ENCODE measurements around the gene NFXL1. TPM values are rescaled to one million over a fixed set of nuclear protein-coding genes. Genes with fewer than 3 reads are reported as not detected.

The NFXL1 gene
- total and polyA plus RNA-seq, 2 donors (not counting 1 experiment from before 2014, with no cell fraction given): 5.8 to 16.5 TPM

DNA sequence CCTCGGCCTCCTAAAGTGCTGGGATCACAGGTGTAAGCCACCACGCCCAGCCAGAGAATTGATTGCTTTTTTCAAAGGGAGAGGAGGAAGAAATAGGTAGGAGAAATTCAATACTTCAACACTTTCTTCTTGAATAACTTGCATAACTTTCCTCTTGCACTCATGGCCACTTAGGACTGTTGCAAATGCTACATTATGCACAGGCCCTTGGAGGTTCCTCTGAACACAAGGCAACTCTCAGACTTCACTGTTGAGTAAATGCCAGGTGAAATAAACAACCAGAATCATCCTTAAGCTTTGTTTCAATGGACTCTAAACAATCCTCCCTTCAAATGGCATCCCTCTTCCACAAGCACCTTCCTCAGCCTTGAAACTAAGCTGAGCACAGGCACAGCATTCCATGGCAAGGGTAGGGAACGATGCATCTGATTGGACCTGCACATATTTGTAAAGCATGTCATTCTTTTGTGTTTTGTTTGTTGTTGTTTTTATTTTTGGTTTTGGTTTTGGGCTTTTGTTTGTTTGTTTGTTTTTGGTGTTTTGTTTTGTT lies 104.7 kb downstream of the NFXL1 start:
- CTCF ChIA-PET: no interaction called here
- Mint-ChIP-seq H3K27ac (no peak overlapping the region), H3K27me3 (peaks cover 11% of the 10 kb centered on the region)

DNA sequence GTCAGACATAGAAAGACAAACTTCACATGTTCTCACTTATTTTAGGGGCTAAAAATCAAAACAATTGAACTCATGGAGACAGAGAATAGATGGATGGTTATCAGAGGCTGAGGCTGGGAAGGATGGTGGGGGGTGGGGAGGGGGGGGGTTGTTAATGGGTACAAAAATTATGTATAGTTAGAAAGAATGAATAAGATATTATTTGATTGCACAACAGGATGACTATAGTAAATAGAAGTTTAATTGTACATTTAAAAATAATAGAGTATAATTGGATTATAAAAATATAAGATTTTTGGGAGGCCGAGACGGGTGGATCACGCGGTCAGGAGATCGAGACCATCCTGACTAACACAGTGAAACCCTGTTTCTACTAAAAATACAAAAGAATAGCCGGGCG lies 109.8 kb downstream of the NFXL1 start:
- Mint-ChIP-seq H3K4me3 (no peak overlapping the region), H3K27ac (no peak overlapping the region), H3K9me3 (ENCODE audit: insufficient read depth) (no peaks in the 10 kb centered on the region), H3K4me1 (no peaks in the 10 kb centered on the region), H3K27me3 (peaks cover 14% of the 10 kb centered on the region)
- H3K9ac ChIP-seq (ENCODE audit: low read length): no peak overlapping the region
- no peak for DNase-seq
- H3K9me3 ChIP-seq (ENCODE audit: control extremely low read depth in 1 of 3, control insufficient read depth in 2 of 3, insufficient read depth in 1 of 3, low read length in 2 of 3): no peaks in the 10 kb centered on the region
- H2AFZ ChIP-seq (ENCODE audit: insufficient read depth, low read depth, low read length, poor library complexity, severe bottlenecking): no peak overlapping the region
- intact Hi-C loops (cut with micrococcal nuclease): no loop called here
- no peaks in the 10 kb centered on the region for H3K4me1 ChIP-seq (ENCODE audit: control insufficient read depth in 2 of 2, insufficient read depth in 2 of 2, low read length in 2 of 2)
- CTCF ChIA-PET: no interaction called here
- H3K27ac ChIP-seq (ENCODE audit: low read length in 2 of 2): no peak overlapping the region
- no peaks in the 10 kb centered on the region for H3K36me3 ChIP-seq (replicated peaks in 1 of 2; ENCODE audit: control extremely low read depth in 1 of 2, control insufficient read depth in 1 of 2, extremely low read depth in 1 of 2, insufficient read depth in 2 of 2, low read length in 1 of 2)
- TF ChIP-seq EZH2 (IDR thresholded peaks at IDR 0.05; ENCODE audit: borderline replicate concordance, insufficient read depth, low read depth, low read length, poor library complexity, severe bottlenecking): no peak
- TF ChIP-seq, protein P1, sequence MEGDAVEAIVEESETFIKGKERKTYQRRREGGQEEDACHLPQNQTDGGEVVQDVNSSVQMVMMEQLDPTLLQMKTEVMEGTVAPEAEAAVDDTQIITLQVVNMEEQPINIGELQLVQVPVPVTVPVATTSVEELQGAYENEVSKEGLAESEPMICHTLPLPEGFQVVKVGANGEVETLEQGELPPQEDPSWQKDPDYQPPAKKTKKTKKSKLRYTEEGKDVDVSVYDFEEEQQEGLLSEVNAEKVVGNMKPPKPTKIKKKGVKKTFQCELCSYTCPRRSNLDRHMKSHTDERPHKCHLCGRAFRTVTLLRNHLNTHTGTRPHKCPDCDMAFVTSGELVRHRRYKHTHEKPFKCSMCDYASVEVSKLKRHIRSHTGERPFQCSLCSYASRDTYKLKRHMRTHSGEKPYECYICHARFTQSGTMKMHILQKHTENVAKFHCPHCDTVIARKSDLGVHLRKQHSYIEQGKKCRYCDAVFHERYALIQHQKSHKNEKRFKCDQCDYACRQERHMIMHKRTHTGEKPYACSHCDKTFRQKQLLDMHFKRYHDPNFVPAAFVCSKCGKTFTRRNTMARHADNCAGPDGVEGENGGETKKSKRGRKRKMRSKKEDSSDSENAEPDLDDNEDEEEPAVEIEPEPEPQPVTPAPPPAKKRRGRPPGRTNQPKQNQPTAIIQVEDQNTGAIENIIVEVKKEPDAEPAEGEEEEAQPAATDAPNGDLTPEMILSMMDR (IDR thresholded peaks at IDR 0.05): no peak
- no peaks in the 10 kb centered on the region for H3K79me2 ChIP-seq (ENCODE audit: control insufficient read depth, insufficient read depth, low read length)
- WGBS (ENCODE audit: insufficient coverage): no CpG with 5 or more reads among the region's 7 CpGs
- H4K20me1 ChIP-seq (ENCODE audit: control insufficient read depth, insufficient read depth, low read length, poor library complexity, severe bottlenecking): no peaks in the 10 kb centered on the region
- POLR2A ChIA-PET: no interaction called here
- no peak overlapping the region for H3K4me2 ChIP-seq (replicated peaks; ENCODE audit: low read depth, low read length, poor library complexity, severe bottlenecking)
- H3K4me3 ChIP-seq (ENCODE audit: control extremely low read depth in 1 of 5, extremely low read depth in 1 of 5, insufficient read depth in 1 of 5, low read depth in 2 of 5, low read length in 4 of 5): no peak overlapping the region
- ATAC-seq (ENCODE audit: low read depth): no peak
- no peaks in the 10 kb centered on the region for H3K27me3 ChIP-seq (replicated peaks in 1 of 4; ENCODE audit: control extremely low read depth in 1 of 4, control insufficient read depth in 3 of 4, insufficient read depth in 4 of 4, low read length in 3 of 4)

More for the DNA sequence above, 104.7 kb downstream of the NFXL1 start:
- H3K9me3 Mint-ChIP-seq (ENCODE audit: insufficient read depth): no peaks in the 10 kb centered on the region
- H3K4me1 Mint-ChIP-seq: no peaks in the 10 kb centered on the region
- H4K20me1 ChIP-seq (ENCODE audit: control insufficient read depth, insufficient read depth, low read length, poor library complexity, severe bottlenecking): no peaks in the 10 kb centered on the region
- ATAC-seq (ENCODE audit: low read depth) (no peak), DNase-seq (no peak)
- WGBS (ENCODE audit: insufficient coverage): 90% methylated on average over 1 of the region's 3 CpGs
- H3K9me3 ChIP-seq (ENCODE audit: control extremely low read depth in 1 of 3, control insufficient read depth in 2 of 3, insufficient read depth in 1 of 3, low read length in 2 of 3): no peaks in the 10 kb centered on the region
- no peak overlapping the region for H3K4me3 Mint-ChIP-seq
- H3K4me3 ChIP-seq (ENCODE audit: control extremely low read depth in 1 of 5, extremely low read depth in 1 of 5, insufficient read depth in 1 of 5, low read depth in 2 of 5, low read length in 4 of 5): no peak overlapping the region
- no peak overlapping the region for H2AFZ ChIP-seq (ENCODE audit: insufficient read depth, low read depth, low read length, poor library complexity, severe bottlenecking)
- no peaks in the 10 kb centered on the region for H3K36me3 ChIP-seq (replicated peaks in 1 of 2; ENCODE audit: control extremely low read depth in 1 of 2, control insufficient read depth in 1 of 2, extremely low read depth in 1 of 2, insufficient read depth in 2 of 2, low read length in 1 of 2)
- intact Hi-C loops (cut with micrococcal nuclease): loop anchor here (5.0 kb wide), 1 partner anchor 188 kb away; no protein-coding TSS in a partner anchor
- H3K79me2 ChIP-seq (ENCODE audit: control insufficient read depth, insufficient read depth, low read length): no peaks in the 10 kb centered on the region
- H3K4me1 ChIP-seq (ENCODE audit: control insufficient read depth in 2 of 2, insufficient read depth in 2 of 2, low read length in 2 of 2): no peaks in the 10 kb centered on the region
- POLR2A ChIA-PET: no interaction called here
- no peak overlapping the region for H3K27ac ChIP-seq (ENCODE audit: low read length in 2 of 2)
- no peak overlapping the region for H3K4me2 ChIP-seq (replicated peaks; ENCODE audit: low read depth, low read length, poor library complexity, severe bottlenecking)
- H3K9ac ChIP-seq (ENCODE audit: low read length): no peak overlapping the region
- H3K27me3 ChIP-seq (replicated peaks in 1 of 4; ENCODE audit: control extremely low read depth in 1 of 4, control insufficient read depth in 3 of 4, insufficient read depth in 4 of 4, low read length in 3 of 4): peaks cover 0 to 7% (median 0%) of the 10 kb centered on the region in 4 experiments
- TF ChIP-seq, protein P1 (IDR thresholded peaks at IDR 0.05): no peak
- no peak for TF ChIP-seq EZH2 (IDR thresholded peaks at IDR 0.05; ENCODE audit: borderline replicate concordance, insufficient read depth, low read depth, low read length, poor library complexity, severe bottlenecking)
